ENCODE measurements around the gene NADK2.

- TF ChIP-seq CTCF (IDR thresholded peaks at IDR 0.05; ENCODE audit: low read length) (no peak), EZH2phosphoT487 (IDR thresholded peaks at IDR 0.05; ENCODE audit: low read length) (no peak), EZH2 (optimal IDR thresholded peaks at IDR 0.05; ENCODE audit: low read depth, low read length) (no peak)
Observed at GRCh38 chr5:36206913-36207312, 34.8 kb downstream of the NADK2 start.

Data from MM.1S (cell line).